ENCODE data around the gene HRAS.

HRAS gene

GRCh38 chr11:575996-576768, 40.8 kb upstream of the HRAS start, which contains the start of gene PHRF1:
TSS of gene PHRF1 (plus strand) at chr11:576470. CDS start at chr11:581513, 5,043 bp downstream.
- TF ChIP-seq SIN3A (IDR thresholded peaks at IDR 0.05; ENCODE audit: borderline replicate concordance, insufficient read depth, low read length), result 0 out of 2 replicates have a peak, but pooled peaks have one; percentile 55
- TF ChIP-seq POLR2AphosphoS5 (IDR thresholded peaks at IDR 0.05; ENCODE audit: low read depth, low read length), result peak; percentile 81
- peak; percentile 10 for TF ChIP-seq FOXP2 (optimal IDR thresholded peaks at IDR 0.05; ENCODE audit: borderline replicate concordance, extremely low read depth, extremely low read length, insufficient read depth)
- TF ChIP-seq, protein P1, sequence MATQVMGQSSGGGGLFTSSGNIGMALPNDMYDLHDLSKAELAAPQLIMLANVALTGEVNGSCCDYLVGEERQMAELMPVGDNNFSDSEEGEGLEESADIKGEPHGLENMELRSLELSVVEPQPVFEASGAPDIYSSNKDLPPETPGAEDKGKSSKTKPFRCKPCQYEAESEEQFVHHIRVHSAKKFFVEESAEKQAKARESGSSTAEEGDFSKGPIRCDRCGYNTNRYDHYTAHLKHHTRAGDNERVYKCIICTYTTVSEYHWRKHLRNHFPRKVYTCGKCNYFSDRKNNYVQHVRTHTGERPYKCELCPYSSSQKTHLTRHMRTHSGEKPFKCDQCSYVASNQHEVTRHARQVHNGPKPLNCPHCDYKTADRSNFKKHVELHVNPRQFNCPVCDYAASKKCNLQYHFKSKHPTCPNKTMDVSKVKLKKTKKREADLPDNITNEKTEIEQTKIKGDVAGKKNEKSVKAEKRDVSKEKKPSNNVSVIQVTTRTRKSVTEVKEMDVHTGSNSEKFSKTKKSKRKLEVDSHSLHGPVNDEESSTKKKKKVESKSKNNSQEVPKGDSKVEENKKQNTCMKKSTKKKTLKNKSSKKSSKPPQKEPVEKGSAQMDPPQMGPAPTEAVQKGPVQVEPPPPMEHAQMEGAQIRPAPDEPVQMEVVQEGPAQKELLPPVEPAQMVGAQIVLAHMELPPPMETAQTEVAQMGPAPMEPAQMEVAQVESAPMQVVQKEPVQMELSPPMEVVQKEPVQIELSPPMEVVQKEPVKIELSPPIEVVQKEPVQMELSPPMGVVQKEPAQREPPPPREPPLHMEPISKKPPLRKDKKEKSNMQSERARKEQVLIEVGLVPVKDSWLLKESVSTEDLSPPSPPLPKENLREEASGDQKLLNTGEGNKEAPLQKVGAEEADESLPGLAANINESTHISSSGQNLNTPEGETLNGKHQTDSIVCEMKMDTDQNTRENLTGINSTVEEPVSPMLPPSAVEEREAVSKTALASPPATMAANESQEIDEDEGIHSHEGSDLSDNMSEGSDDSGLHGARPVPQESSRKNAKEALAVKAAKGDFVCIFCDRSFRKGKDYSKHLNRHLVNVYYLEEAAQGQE (IDR thresholded peaks at IDR 0.05; ENCODE audit: insufficient read depth in 1 of 2, low read depth in 2 of 2, low read length in 2 of 2), result peak; percentile 21 to 43; a peak in 1 of 4 replicates
- peak; percentile 99 for TF ChIP-seq TAF1 (IDR thresholded peaks at IDR 0.05; ENCODE audit: borderline replicate concordance, insufficient read depth, low read length)

- no peak for TF ChIP-seq SIN3A (IDR thresholded peaks at IDR 0.05; ENCODE audit: borderline replicate concordance, insufficient read depth, low read length)
- peak; percentile 28 for TF ChIP-seq FOXP2 (optimal IDR thresholded peaks at IDR 0.05; ENCODE audit: borderline replicate concordance, extremely low read depth, extremely low read length, insufficient read depth)
These were observed 40.1 kb upstream of the HRAS start for GRCh38 chr11:575313-575995.

- TF ChIP-seq POLR2AphosphoS5 (IDR thresholded peaks at IDR 0.05; ENCODE audit: low read depth, low read length), result no peak
- TF ChIP-seq, protein P1 (IDR thresholded peaks at IDR 0.05; ENCODE audit: insufficient read depth in 1 of 2, low read depth in 2 of 2, low read length in 2 of 2), result no peak
- no peak for TF ChIP-seq FOXP2 (optimal IDR thresholded peaks at IDR 0.05; ENCODE audit: borderline replicate concordance, extremely low read depth, extremely low read length, insufficient read depth)
- TF ChIP-seq TAF1 (IDR thresholded peaks at IDR 0.05; ENCODE audit: borderline replicate concordance, insufficient read depth, low read length), result no peak
These were observed 39.4 kb upstream of the HRAS start for GRCh38 chr11:574632-575312.

- TF ChIP-seq SIN3A (IDR thresholded peaks at IDR 0.05; ENCODE audit: borderline replicate concordance, insufficient read depth, low read length) (no peak), FOXP2 (optimal IDR thresholded peaks at IDR 0.05; ENCODE audit: borderline replicate concordance, extremely low read depth, extremely low read length, insufficient read depth) (no peak), TAF1 (IDR thresholded peaks at IDR 0.05; ENCODE audit: borderline replicate concordance, insufficient read depth, low read length) (no peak), POLR2AphosphoS5 (IDR thresholded peaks at IDR 0.05; ENCODE audit: low read depth, low read length) (no peak)
- TF ChIP-seq, protein P1 (IDR thresholded peaks at IDR 0.05; ENCODE audit: insufficient read depth in 1 of 2, low read depth in 2 of 2, low read length in 2 of 2), result no peak
These were observed 37.9 kb upstream of the HRAS start for GRCh38 chr11:573146-573759.

DNA sequence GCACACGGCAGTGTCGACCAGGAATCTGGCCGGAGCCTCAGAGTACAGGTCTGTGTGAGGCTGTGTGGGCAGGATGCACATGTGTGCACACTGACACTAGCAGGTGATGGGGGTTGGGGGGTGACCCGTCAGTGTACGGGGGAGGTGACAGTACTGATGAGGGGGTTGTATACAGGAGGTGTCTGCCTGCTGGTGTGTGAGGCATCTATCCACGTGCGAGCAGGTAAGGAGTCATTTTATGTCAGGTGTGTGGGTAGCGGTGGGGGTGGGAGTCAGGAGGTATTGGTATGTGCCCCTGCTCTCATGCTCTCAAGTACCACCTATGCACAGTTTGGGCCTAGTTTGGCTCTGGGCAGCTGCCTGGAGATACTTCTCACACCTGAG, 36.4 kb upstream of the HRAS start:
- TF ChIP-seq FOXP2 (optimal IDR thresholded peaks at IDR 0.05; ENCODE audit: borderline replicate concordance, extremely low read depth, extremely low read length, insufficient read depth) (no peak), POLR2AphosphoS5 (IDR thresholded peaks at IDR 0.05; ENCODE audit: low read depth, low read length) (no peak), TAF1 (IDR thresholded peaks at IDR 0.05; ENCODE audit: borderline replicate concordance, insufficient read depth, low read length) (no peak), SIN3A (IDR thresholded peaks at IDR 0.05; ENCODE audit: borderline replicate concordance, insufficient read depth, low read length) (no peak)
- TF ChIP-seq, protein P1 (IDR thresholded peaks at IDR 0.05; ENCODE audit: insufficient read depth in 1 of 2, low read depth in 2 of 2, low read length in 2 of 2), result no peak
